ENCODE measurements around the gene TPRX1. TPM values are rescaled to one million over a fixed set of nuclear protein-coding genes. Genes with fewer than 3 reads are reported as not detected.
"Not testable (repeated sequence)": the region's sequence is repeated elsewhere in the genome, so short reads cannot be mapped to it uniquely, and the experiment has no call there.

The TPRX1 gene
- total and polyA plus RNA-seq, 3 donors from 2014 or later: 0.55 to 1.2 (median 0.62) TPM

- WGBS, 2 donors: 84 to 88% methylated on average over 5 to 6 of the region's 6 CpGs
- DNase-seq: no peak
- Histone ChIP-seq H3K27me3 (no peaks in the 10 kb centered on the region), H3K4me3 (no peak overlapping the region), H3K4me1 (no peaks in the 10 kb centered on the region), H3K36me3 (ENCODE audit: low read depth, missing control alignments) (no peaks in the 10 kb centered on the region), H3K27ac (no peak overlapping the region), H3K9me3 (no peaks in the 10 kb centered on the region)
- intact Hi-C loops (cut with DNase I; ENCODE audit: low total_unique reads): no loop called here
- TF ChIP-seq CTCF (IDR thresholded peaks at IDR 0.05) (no peak), POLR2A (IDR thresholded peaks at IDR 0.05) (no peak)
These were observed 20.0 kb upstream of the TPRX1 start for GRCh38 chr19:47824396-47824795.

GRCh38 chr19:47821460-47822020 lies 17.2 kb upstream of the TPRX1 start, which contains the start of gene CRX:
TSS of gene CRX (plus strand) at chr19:47821937. CDS start at chr19:47834444, 12,507 bp downstream.
- WGBS, 2 donors: 58 to 59% methylated on average over 15 of the region's 15 CpGs
- TF ChIP-seq CTCF (IDR thresholded peaks at IDR 0.05) (no peak), POLR2A (IDR thresholded peaks at IDR 0.05) (no peak)
- no peaks in the 10 kb centered on the region for H3K36me3 ChIP-seq (ENCODE audit: low read depth, missing control alignments)
- no peak within 1 kb of the TSS for H3K4me3 ChIP-seq
- H3K27ac ChIP-seq: no peak within 1 kb of the TSS
- H3K9me3 ChIP-seq: no peaks in the 10 kb centered on the region
- intact Hi-C loops (cut with DNase I; ENCODE audit: low total_unique reads): no loop called here
- no peaks in the 10 kb centered on the region for H3K4me1 ChIP-seq
- DNase-seq: no peak
- no peaks in the 10 kb centered on the region for H3K27me3 ChIP-seq

- 76 to 86% methylated on average over 2 of the region's 2 CpGs for WGBS, 2 donors
- TF ChIP-seq POLR2A (IDR thresholded peaks at IDR 0.05): no peak
- no peaks in the 10 kb centered on the region for H3K4me1 ChIP-seq
- H3K4me3 ChIP-seq: no peak overlapping the region
- H3K36me3 ChIP-seq (ENCODE audit: low read depth, missing control alignments): no peaks in the 10 kb centered on the region
- no peaks in the 10 kb centered on the region for H3K27me3 ChIP-seq
- no peaks in the 10 kb centered on the region for H3K9me3 ChIP-seq
- DNase-seq: no peak
- no peak overlapping the region for H3K27ac ChIP-seq
- intact Hi-C loops (cut with DNase I; ENCODE audit: low total_unique reads): no loop called here
These were observed 16.1 kb upstream of the TPRX1 start for GRCh38 chr19:47820410-47820809.

GRCh38 chr19:47819858-47820257 lies 15.5 kb upstream of the TPRX1 start:
- DNase-seq: no peak
- Histone ChIP-seq H3K27ac (no peak overlapping the region), H3K9me3 (no peaks in the 10 kb centered on the region), H3K4me3 (no peak overlapping the region), H3K36me3 (ENCODE audit: low read depth, missing control alignments) (no peaks in the 10 kb centered on the region), H3K4me1 (no peaks in the 10 kb centered on the region), H3K27me3 (no peaks in the 10 kb centered on the region)
- TF ChIP-seq POLR2A (IDR thresholded peaks at IDR 0.05) (no peak), CTCF (IDR thresholded peaks at IDR 0.05) (no peak)
- WGBS, 2 donors: 30 to 46% methylated on average over 10 of the region's 10 CpGs
- intact Hi-C loops (cut with DNase I; ENCODE audit: low total_unique reads): no loop called here

- H3K36me3 ChIP-seq (ENCODE audit: low read depth, missing control alignments); H3K27me3 ChIP-seq; H3K9me3 ChIP-seq; intact Hi-C loops (cut with DNase I; ENCODE audit: low total_unique reads); DNase-seq; H3K27ac ChIP-seq; H3K4me3 ChIP-seq; H3K4me1 ChIP-seq: not testable (repeated sequence)
- 89 to 91% methylated on average over 1 of the region's 1 CpG for WGBS, 2 donors
These were observed 13.9 kb upstream of the TPRX1 start for GRCh38 chr19:47818221-47818620.

- H3K9me3 ChIP-seq; H3K4me1 ChIP-seq; DNase-seq; H3K27me3 ChIP-seq; H3K4me3 ChIP-seq; intact Hi-C loops (cut with DNase I; ENCODE audit: low total_unique reads); H3K36me3 ChIP-seq (ENCODE audit: low read depth, missing control alignments); H3K27ac ChIP-seq: not testable (repeated sequence)
- 96 to 97% methylated on average over 8 of the region's 8 CpGs for WGBS, 2 donors
These were observed 11.9 kb upstream of the TPRX1 start for GRCh38 chr19:47816270-47816669.

Data from testis (tissue), 3 donors.